ENCODE measurements around the gene RIMBP2. TPM values are rescaled to one million over a fixed set of nuclear protein-coding genes. Genes with fewer than 3 reads are reported as not detected.

Gene RIMBP2
- total and polyA plus RNA-seq, 9 of the 15 experiments (the other 6 are each of a cell fraction or from before 2014, with no cell fraction given): not detected

- no peak for TF ChIP-seq PATZ1 (CRISPR knock-in tag; IDR thresholded peaks at IDR 0.05; ENCODE audit: borderline replicate concordance)
- no peak for TF ChIP-seq GABPB1 (CRISPR knock-in tag; IDR thresholded peaks at IDR 0.05)
- no peak for TF ChIP-seq ZNF655 (CRISPR knock-in tag; IDR thresholded peaks at IDR 0.05)
- TF ChIP-seq ZBTB26 (CRISPR knock-in tag; IDR thresholded peaks at IDR 0.05): no peak
- no peak for TF ChIP-seq TOE1 (IDR thresholded peaks at IDR 0.05; ENCODE audit: borderline replicate concordance)
- TF ChIP-seq TOE1 (CRISPR knock-in tag; IDR thresholded peaks at IDR 0.05; ENCODE audit: borderline replicate concordance, low read depth): no peak
- TF ChIP-seq TRIM25 (IDR thresholded peaks at IDR 0.05; ENCODE audit: borderline replicate concordance): no peak
Observed at GRCh38 chr12:130673036-130673705, 42.9 kb downstream of the RIMBP2 start (continued).

All from K562 (cell line).